HL-60 (cell line): Measurements from ENCODE around the gene PSMD5.

Source experiments
- DNase-seq, 2 experiments: peaks; one replicate each; pipeline ENCODE4 v3.0.0-alpha.2; 2010 to 2020; ENCODE audit warnings: low read depth in 1 of 2, low spot score in 1 of 2
- H3K27ac ChIP-seq: fragments of 250-450 bp; sonication (Bioruptor Pico); replicated peaks from 2 replicates; pipeline ENCODE4 v1.5.1; 2020; ENCODE audit warnings: mild to moderate bottlenecking, moderate library complexity
- H3K27me3 ChIP-seq: fragments of 250-450 bp; sonication (Bioruptor Pico); 2 replicates; pipeline ENCODE4 v1.5.1; 2021; ENCODE audit warnings: mild to moderate bottlenecking, moderate library complexity; ENCODE audit not compliant: insufficient read depth, poor library complexity, severe bottlenecking
- H3K4me3 ChIP-seq: replicated peaks from 2 replicates; pipeline ENCODE4 v1.5.1; 2011; ENCODE audit warnings: mild to moderate bottlenecking, control low read depth, low read length; ENCODE audit not compliant: insufficient read depth
- CTCF ChIP-seq: IDR thresholded peaks from one replicate; pipeline ENCODE4 v1.5.1; 2011; ENCODE audit warnings: low read length, control low read depth, inconsistent platforms; ENCODE audit not compliant: insufficient read depth
- GABPA ChIP-seq: IDR thresholded peaks from 2 replicates; pipeline ENCODE4 v1.6.1; 2012; ENCODE audit warnings: low read depth
- POLR2AphosphoS5 ChIP-seq: IDR thresholded peaks from 2 replicates; pipeline ENCODE4 v1.6.1; 2012; ENCODE audit warnings: low read depth
- REST ChIP-seq: IDR thresholded peaks from 2 replicates; pipeline ENCODE4 v1.6.1; 2012; ENCODE audit warnings: low read depth; ENCODE audit not compliant: insufficient replicate concordance
- SPI1 ChIP-seq: IDR thresholded peaks from 2 replicates; pipeline ENCODE4 v1.6.1; 2012; ENCODE audit warnings: low read depth, mild to moderate bottlenecking, borderline replicate concordance

Gene PSMD5

GRCh38 chr9:120857481-120857880 is 14.8 kb upstream of the PSMD5 start:
- TF ChIP-seq SPI1 (no peak), GABPA (no peak), REST (no peak), CTCF (no peak), POLR2AphosphoS5 (no peak)
- no peak for DNase-seq
- Histone ChIP-seq H3K27me3 (no peaks in the 10 kb centered on the region), H3K27ac (no peak overlapping the region), H3K4me3 (no peak overlapping the region)

- no peak overlapping the region for H3K27ac ChIP-seq
- TF ChIP-seq CTCF (no peak), POLR2AphosphoS5 (no peak), REST (no peak), GABPA (no peak), SPI1 (no peak)
- no peaks in the 10 kb centered on the region for H3K27me3 ChIP-seq
- DNase-seq, result no peak
- H3K4me3 ChIP-seq, result no peak overlapping the region
These were observed 14.0 kb upstream of the PSMD5 start for GRCh38 chr9:120856700-120857099.

- Histone ChIP-seq H3K27ac (no peak overlapping the region), H3K4me3 (no peak overlapping the region), H3K27me3 (no peaks in the 10 kb centered on the region)
- no peak for DNase-seq
- TF ChIP-seq CTCF, result no peak
- no peak for TF ChIP-seq GABPA
- no peak for TF ChIP-seq POLR2AphosphoS5
- no peak for TF ChIP-seq REST
- no peak for TF ChIP-seq SPI1
These were observed 13.3 kb upstream of the PSMD5 start for GRCh38 chr9:120855827-120856670.
